Measurements from ENCODE around the gene TELO2. TPM values are rescaled to one million over a fixed set of nuclear protein-coding genes. Genes with fewer than 3 reads are reported as not detected.

TELO2 gene
- total and polyA plus RNA-seq, 4 donors, result 12.9 to 19.3 (median 16.2) TPM

- Histone ChIP-seq H3K9ac (ENCODE audit: low read depth in 1 of 2, low read length in 2 of 2) (no peak overlapping the region), H3K4me1 (ENCODE audit: control insufficient read depth in 4 of 4, insufficient read depth in 4 of 4, low read length in 3 of 4) (peaks cover 2 to 24% (median 7%) of the 10 kb centered on the region in 4 donors), H3K27me3 (ENCODE audit: control insufficient read depth in 4 of 4, insufficient read depth in 4 of 4, low read length in 3 of 4) (no peaks in the 10 kb centered on the region), H3K9me3 (ENCODE audit: control insufficient read depth in 4 of 4, low read length in 3 of 4) (no peaks in the 10 kb centered on the region), H3K27ac (ENCODE audit: low read depth in 1 of 2, low read length in 2 of 2) (no peak overlapping the region), H3K4me3 (ENCODE audit: low read depth in 1 of 3, low read length in 3 of 3) (no peak overlapping the region), H3K36me3 (ENCODE audit: control insufficient read depth in 4 of 4, insufficient read depth in 3 of 4, low read depth in 1 of 4, low read length in 3 of 4) (peaks cover 0 to 6% (median 1%) of the 10 kb centered on the region in 4 donors)
- no peak for DNase-seq (ENCODE audit: low spot score)
- 86% methylated on average over 8 of the region's 8 CpGs for WGBS
- TF ChIP-seq JUND (IDR thresholded peaks at IDR 0.05) (no peak), NR2F2 (IDR thresholded peaks at IDR 0.05) (no peak), FOXA1 (IDR thresholded peaks at IDR 0.05) (no peak), REST (IDR thresholded peaks at IDR 0.05) (no peak), RAD21 (IDR thresholded peaks at IDR 0.05) (no peak)
These were observed 56.9 kb downstream of the TELO2 start for GRCh38 chr16:1550069-1550468.

GRCh38 chr16:1550696-1551095 is 57.5 kb downstream of the TELO2 start:
- Histone ChIP-seq H3K36me3 (ENCODE audit: control insufficient read depth in 4 of 4, insufficient read depth in 3 of 4, low read depth in 1 of 4, low read length in 3 of 4) (peaks cover 0 to 10% (median 3%) of the 10 kb centered on the region in 4 donors), H3K9me3 (ENCODE audit: control insufficient read depth in 4 of 4, low read length in 3 of 4) (no peaks in the 10 kb centered on the region), H3K27me3 (ENCODE audit: control insufficient read depth in 4 of 4, insufficient read depth in 4 of 4, low read length in 3 of 4) (no peaks in the 10 kb centered on the region), H3K9ac (ENCODE audit: low read depth in 1 of 2, low read length in 2 of 2) (no peak overlapping the region), H3K27ac (ENCODE audit: low read depth in 1 of 2, low read length in 2 of 2) (no peak overlapping the region), H3K4me1 (ENCODE audit: control insufficient read depth in 4 of 4, insufficient read depth in 4 of 4, low read length in 3 of 4) (peaks cover 2 to 23% (median 6%) of the 10 kb centered on the region in 4 donors), H3K4me3 (ENCODE audit: low read depth in 1 of 3, low read length in 3 of 3) (no peak overlapping the region)
- 95% methylated on average over 15 of the region's 15 CpGs for WGBS
- no peak for TF ChIP-seq FOXA1 (IDR thresholded peaks at IDR 0.05)
- TF ChIP-seq EGR1 (IDR thresholded peaks at IDR 0.05; ENCODE audit: low read depth in 2 of 2), result no peak
- no peak for TF ChIP-seq MAX (IDR thresholded peaks at IDR 0.05)
- no peak for TF ChIP-seq SP1 (IDR thresholded peaks at IDR 0.05)
- TF ChIP-seq NR2F2 (IDR thresholded peaks at IDR 0.05), result no peak
- no peak for TF ChIP-seq RAD21 (IDR thresholded peaks at IDR 0.05)
- no peak for TF ChIP-seq GABPA (IDR thresholded peaks at IDR 0.05 in 1 of 2, conservative IDR thresholded peaks at IDR 0.05 in 1 of 2)
- no peak for TF ChIP-seq ZBTB33 (IDR thresholded peaks at IDR 0.05)
- TF ChIP-seq REST (IDR thresholded peaks at IDR 0.05), result no peak
- no peak for TF ChIP-seq YY1 (IDR thresholded peaks at IDR 0.05)
- no peak for TF ChIP-seq HNF4G (IDR thresholded peaks at IDR 0.05)
- no peak for TF ChIP-seq JUND (IDR thresholded peaks at IDR 0.05)
- TF ChIP-seq HNF4A (conservative IDR thresholded peaks at IDR 0.05), result no peak
- no peak for DNase-seq (ENCODE audit: low spot score)
